ENCODE results near the gene CCRL2.
"Not testable (repeated sequence)": the region's sequence is repeated elsewhere in the genome, so short reads cannot be mapped to it uniquely, and the experiment has no call there.

Gene CCRL2

GRCh38 chr3:46422617-46423016 is 15.6 kb downstream of the CCRL2 start:
- Histone ChIP-seq H3K4me1 (ENCODE audit: insufficient read depth, insufficient read length) (peaks cover 13% of the 10 kb centered on the region), H3K4me3 (ENCODE audit: insufficient read length, low read depth) (no peak overlapping the region), H3K9ac (ENCODE audit: insufficient read length, low read depth) (no peak overlapping the region), H3K36me3 (ENCODE audit: insufficient read depth, insufficient read length, low read length) (no peaks in the 10 kb centered on the region), H3K9me3 (ENCODE audit: insufficient read depth, low read length) (no peaks in the 10 kb centered on the region), H3K27me3 (ENCODE audit: insufficient read depth, insufficient read length) (no peaks in the 10 kb centered on the region)
- DNase-seq (ENCODE audit: low read depth, low spot score) = no peak
- no peak for TF ChIP-seq ZNF274 (IDR thresholded peaks at IDR 0.05; ENCODE audit: low read depth, low read length)
- no peak for TF ChIP-seq YY1 (IDR thresholded peaks at IDR 0.05; ENCODE audit: insufficient read depth, insufficient read length)

- Histone ChIP-seq H3K4me1 (ENCODE audit: insufficient read depth, insufficient read length) (peaks cover 6% of the 10 kb centered on the region), H3K9me3 (ENCODE audit: insufficient read depth, low read length) (no peaks in the 10 kb centered on the region), H3K36me3 (ENCODE audit: insufficient read depth, insufficient read length, low read length) (no peaks in the 10 kb centered on the region), H3K9ac (ENCODE audit: insufficient read length, low read depth) (no peak overlapping the region), H3K4me3 (ENCODE audit: insufficient read length, low read depth) (no peak overlapping the region), H3K27me3 (ENCODE audit: insufficient read depth, insufficient read length) (no peaks in the 10 kb centered on the region)
- no peak for DNase-seq (ENCODE audit: low read depth, low spot score)
- TF ChIP-seq SUZ12 (IDR thresholded peaks at IDR 0.05; ENCODE audit: extremely low read depth, insufficient read depth, insufficient read length) = no peak
- no peak for TF ChIP-seq ZNF274 (IDR thresholded peaks at IDR 0.05; ENCODE audit: low read depth, low read length)
- no peak for TF ChIP-seq YY1 (IDR thresholded peaks at IDR 0.05; ENCODE audit: insufficient read depth, insufficient read length)
Observed at GRCh38 chr3:46423588-46423987, 16.5 kb downstream of the CCRL2 start.

- H3K27me3 ChIP-seq (ENCODE audit: insufficient read depth, insufficient read length); DNase-seq (ENCODE audit: low read depth, low spot score); H3K9me3 ChIP-seq (ENCODE audit: insufficient read depth, low read length); H3K4me3 ChIP-seq (ENCODE audit: insufficient read length, low read depth); H3K36me3 ChIP-seq (ENCODE audit: insufficient read depth, insufficient read length, low read length); H3K9ac ChIP-seq (ENCODE audit: insufficient read length, low read depth); H3K4me1 ChIP-seq (ENCODE audit: insufficient read depth, insufficient read length): not testable (repeated sequence)
Observed at GRCh38 chr3:46426476-46426875, 19.4 kb downstream of the CCRL2 start.

- not testable (repeated sequence) for H3K4me3 ChIP-seq (ENCODE audit: insufficient read length, low read depth)
Observed at GRCh38 chr3:46427404-46427803, 20.3 kb downstream of the CCRL2 start.

GRCh38 chr3:46427916-46428833 is 21.1 kb downstream of the CCRL2 start:
- no peak overlapping the region for H3K9ac ChIP-seq (ENCODE audit: insufficient read length, low read depth)
- no peaks in the 10 kb centered on the region for H3K4me1 ChIP-seq (ENCODE audit: insufficient read depth, insufficient read length)
- H3K9me3 ChIP-seq (ENCODE audit: insufficient read depth, low read length) = peaks cover 4% of the 10 kb centered on the region; the same call in 1 of the 2 replicates
- no peak for DNase-seq (ENCODE audit: low read depth, low spot score)
- TF ChIP-seq SUZ12 (IDR thresholded peaks at IDR 0.05; ENCODE audit: extremely low read depth, insufficient read depth, insufficient read length) (no peak), YY1 (IDR thresholded peaks at IDR 0.05; ENCODE audit: insufficient read depth, insufficient read length) (no peak), ZNF274 (IDR thresholded peaks at IDR 0.05; ENCODE audit: low read depth, low read length) (no peak)
- H3K4me3 ChIP-seq (ENCODE audit: insufficient read length, low read depth) = no peak overlapping the region
- H3K36me3 ChIP-seq (ENCODE audit: insufficient read depth, insufficient read length, low read length) = no peaks in the 10 kb centered on the region
- H3K27me3 ChIP-seq (ENCODE audit: insufficient read depth, insufficient read length) = no peaks in the 10 kb centered on the region

More at GRCh38 chr3:46427404-46427803, 20.3 kb downstream of the CCRL2 start:
- H3K4me1 ChIP-seq (ENCODE audit: insufficient read depth, insufficient read length); H3K27me3 ChIP-seq (ENCODE audit: insufficient read depth, insufficient read length); DNase-seq (ENCODE audit: low read depth, low spot score); H3K9me3 ChIP-seq (ENCODE audit: insufficient read depth, low read length); H3K36me3 ChIP-seq (ENCODE audit: insufficient read depth, insufficient read length, low read length); H3K9ac ChIP-seq (ENCODE audit: insufficient read length, low read depth): not testable (repeated sequence)

GRCh38 chr3:46429250-46429649 is 22.2 kb downstream of the CCRL2 start:
- DNase-seq (ENCODE audit: low read depth, low spot score) = no peak
- Histone ChIP-seq H3K27me3 (ENCODE audit: insufficient read depth, insufficient read length) (no peaks in the 10 kb centered on the region), H3K4me3 (ENCODE audit: insufficient read length, low read depth) (no peak overlapping the region), H3K9ac (ENCODE audit: insufficient read length, low read depth) (no peak overlapping the region), H3K4me1 (ENCODE audit: insufficient read depth, insufficient read length) (no peaks in the 10 kb centered on the region), H3K9me3 (ENCODE audit: insufficient read depth, low read length) (peaks cover 4% of the 10 kb centered on the region; the same call in 1 of the 2 replicates), H3K36me3 (ENCODE audit: insufficient read depth, insufficient read length, low read length) (no peaks in the 10 kb centered on the region)
- TF ChIP-seq ZNF274 (IDR thresholded peaks at IDR 0.05; ENCODE audit: low read depth, low read length) = no peak
- no peak for TF ChIP-seq YY1 (IDR thresholded peaks at IDR 0.05; ENCODE audit: insufficient read depth, insufficient read length)
- no peak for TF ChIP-seq SUZ12 (IDR thresholded peaks at IDR 0.05; ENCODE audit: extremely low read depth, insufficient read depth, insufficient read length)

GRCh38 chr3:46429671-46430070 is 22.6 kb downstream of the CCRL2 start:
- no peak for DNase-seq (ENCODE audit: low read depth, low spot score)
- Histone ChIP-seq H3K9me3 (ENCODE audit: insufficient read depth, low read length) (peaks cover 4% of the 10 kb centered on the region; the same call in 1 of the 2 replicates), H3K36me3 (ENCODE audit: insufficient read depth, insufficient read length, low read length) (no peaks in the 10 kb centered on the region), H3K4me3 (ENCODE audit: insufficient read length, low read depth) (no peak overlapping the region), H3K4me1 (ENCODE audit: insufficient read depth, insufficient read length) (no peaks in the 10 kb centered on the region), H3K9ac (ENCODE audit: insufficient read length, low read depth) (no peak overlapping the region), H3K27me3 (ENCODE audit: insufficient read depth, insufficient read length) (no peaks in the 10 kb centered on the region)
- no peak for TF ChIP-seq SUZ12 (IDR thresholded peaks at IDR 0.05; ENCODE audit: extremely low read depth, insufficient read depth, insufficient read length)
- no peak for TF ChIP-seq YY1 (IDR thresholded peaks at IDR 0.05; ENCODE audit: insufficient read depth, insufficient read length)
- TF ChIP-seq ZNF274 (IDR thresholded peaks at IDR 0.05; ENCODE audit: low read depth, low read length) = no peak

- not testable (repeated sequence) for H3K4me3 ChIP-seq (ENCODE audit: insufficient read length, low read depth); H3K4me1 ChIP-seq (ENCODE audit: insufficient read depth, insufficient read length); DNase-seq (ENCODE audit: low read depth, low spot score); H3K9ac ChIP-seq (ENCODE audit: insufficient read length, low read depth); H3K9me3 ChIP-seq (ENCODE audit: insufficient read depth, low read length); H3K36me3 ChIP-seq (ENCODE audit: insufficient read depth, insufficient read length, low read length); H3K27me3 ChIP-seq (ENCODE audit: insufficient read depth, insufficient read length)
Observed at GRCh38 chr3:46430879-46431278, 23.8 kb downstream of the CCRL2 start.

GRCh38 chr3:46431905-46432304 is 24.8 kb downstream of the CCRL2 start:
- DNase-seq (ENCODE audit: low read depth, low spot score); H3K4me1 ChIP-seq (ENCODE audit: insufficient read depth, insufficient read length); H3K36me3 ChIP-seq (ENCODE audit: insufficient read depth, insufficient read length, low read length); H3K4me3 ChIP-seq (ENCODE audit: insufficient read length, low read depth); H3K9me3 ChIP-seq (ENCODE audit: insufficient read depth, low read length); H3K9ac ChIP-seq (ENCODE audit: insufficient read length, low read depth); H3K27me3 ChIP-seq (ENCODE audit: insufficient read depth, insufficient read length): not testable (repeated sequence)

GRCh38 chr3:46433118-46433517 is 26.1 kb downstream of the CCRL2 start:
- not testable (repeated sequence) for H3K4me3 ChIP-seq (ENCODE audit: insufficient read length, low read depth); H3K9me3 ChIP-seq (ENCODE audit: insufficient read depth, low read length); H3K9ac ChIP-seq (ENCODE audit: insufficient read length, low read depth); H3K27me3 ChIP-seq (ENCODE audit: insufficient read depth, insufficient read length); DNase-seq (ENCODE audit: low read depth, low spot score); H3K36me3 ChIP-seq (ENCODE audit: insufficient read depth, insufficient read length, low read length); H3K4me1 ChIP-seq (ENCODE audit: insufficient read depth, insufficient read length)

All from NT2/D1 (cell line).